Activated T-helper 17 cell treated with anti-CD3 and anti-CD28 coated beads, Interleukin-2, amount 50 U/mL, for 72 hours (primary cell): ENCODE results near the gene GZMH. TPM values are rescaled to one million over a fixed set of nuclear protein-coding genes. Genes with fewer than 3 reads are reported as not detected.
"Not testable (repeated sequence)": the region's sequence is repeated elsewhere in the genome, so short reads cannot be mapped to it uniquely, and the experiment has no call there.

Experiments used
- ATAC-seq: fragments of 150-1000 bp; cut with Tn5 transposase; replicated peaks from 2 replicates; pipeline ENCODE4 v1.10.0; 2021; ENCODE audit warnings: mild to moderate bottlenecking, moderate library complexity
- H3K27ac Mint-ChIP-seq: one replicate; pipeline ENCODE4 v1.8.0; 2022; ENCODE audit warnings: mixed read lengths
- H3K27me3 Mint-ChIP-seq: one replicate; pipeline ENCODE4 v1.8.0; 2022; ENCODE audit warnings: mixed read lengths
- H3K36me3 Mint-ChIP-seq: one replicate; pipeline ENCODE4 v1.8.0; 2022; ENCODE audit warnings: low read depth, mild to moderate bottlenecking, mixed read lengths
- H3K4me1 Mint-ChIP-seq: one replicate; pipeline ENCODE4 v1.8.0; 2022; ENCODE audit warnings: mixed read lengths
- H3K4me3 Mint-ChIP-seq: one replicate; pipeline ENCODE4 v1.8.0; 2022; ENCODE audit warnings: mild to moderate bottlenecking, mixed read lengths
- H3K9me3 Mint-ChIP-seq: one replicate; pipeline ENCODE4 v1.8.0; 2022; ENCODE audit warnings: mixed read lengths
- total RNA-seq, 2 donors: library from RNA; stranded (reverse); gene quantifications; one replicate each; pipeline ENCODE4 v1.2.3, GENCODE V29; 2022

GZMH gene
- total RNA-seq, 2 donors from 2014 or later: 3.7 to 6.5 TPM

DNA sequence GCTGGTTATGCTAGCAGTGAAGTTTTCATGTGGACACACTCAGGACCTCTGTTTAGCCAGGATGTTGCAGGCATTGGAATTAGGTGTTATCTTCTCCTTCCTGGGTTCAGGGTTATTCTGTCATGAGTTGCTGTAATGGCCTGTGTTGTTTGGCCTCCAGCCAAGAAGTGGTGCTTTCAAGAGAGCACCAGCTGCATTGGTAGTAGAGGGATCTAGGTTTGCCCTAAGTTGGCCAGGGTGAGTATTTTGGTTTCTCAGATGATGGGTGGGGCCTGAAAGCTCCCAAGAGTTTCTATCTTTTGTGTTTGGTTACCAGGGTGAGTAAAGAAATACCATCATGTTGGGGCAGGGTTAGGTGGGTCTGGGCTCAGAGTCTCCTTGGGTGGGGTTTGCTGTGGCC lies 2.7 kb upstream of the GZMH start:
- Mint-ChIP-seq H3K4me3 (no peak overlapping the region), H3K9me3 (no peaks in the 10 kb centered on the region), H3K4me1 (peaks cover 12% of the 10 kb centered on the region), H3K27me3 (no peaks in the 10 kb centered on the region), H3K27ac (no peak overlapping the region), H3K36me3 (no peaks in the 10 kb centered on the region)
- ATAC-seq: no peak

DNA sequence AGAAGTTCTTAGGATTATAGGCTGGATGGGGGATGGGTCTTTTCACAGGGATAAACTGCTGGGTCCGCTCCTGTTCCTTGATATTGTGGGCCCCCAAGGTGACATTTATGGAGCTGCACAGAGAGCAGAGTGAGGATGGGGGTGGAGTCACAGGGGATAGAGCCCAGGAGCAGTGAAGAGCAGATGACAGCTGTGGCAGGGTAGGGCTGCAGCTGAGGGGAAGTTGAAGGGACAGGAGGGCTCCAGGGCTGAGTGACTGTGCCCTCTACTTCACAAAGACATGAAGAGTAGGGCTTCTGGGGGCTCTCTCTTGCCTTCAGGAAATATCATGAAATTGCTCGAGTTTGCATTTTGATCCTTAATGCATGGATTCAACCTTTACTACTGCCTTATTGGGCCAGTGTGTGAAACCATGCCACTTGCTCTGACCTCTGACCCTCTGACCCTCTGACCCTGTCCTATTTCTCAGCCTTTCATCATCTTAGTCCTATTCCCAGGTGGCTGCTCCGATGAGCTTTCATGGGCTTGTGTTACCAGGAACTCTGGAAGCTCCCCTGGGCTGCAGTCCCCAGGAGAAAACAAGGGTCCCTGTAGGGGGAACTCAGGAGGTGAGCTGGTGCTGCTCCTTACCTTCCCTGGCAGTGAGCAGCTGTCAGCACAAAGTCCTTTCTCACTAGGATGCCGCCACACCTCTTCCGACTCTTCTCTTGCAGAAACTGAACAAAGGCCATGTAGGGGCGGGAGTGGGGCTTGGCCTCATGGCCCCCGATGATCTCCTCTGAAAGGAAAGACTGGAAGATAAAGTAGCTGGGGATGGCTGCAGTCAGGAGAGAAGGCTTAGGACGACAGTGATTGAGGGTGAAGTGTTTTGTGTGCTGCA lies 1.6 kb downstream of the GZMH start:
- Mint-ChIP-seq H3K4me3 (peak overlapping the region; percentile 21), H3K27me3 (peaks cover 7% of the 10 kb centered on the region), H3K4me1 (peaks cover 11% of the 10 kb centered on the region), H3K27ac (peak overlapping the region; percentile 37), H3K9me3 (no peaks in the 10 kb centered on the region), H3K36me3 (no peaks in the 10 kb centered on the region)
- no peak for ATAC-seq

DNA sequence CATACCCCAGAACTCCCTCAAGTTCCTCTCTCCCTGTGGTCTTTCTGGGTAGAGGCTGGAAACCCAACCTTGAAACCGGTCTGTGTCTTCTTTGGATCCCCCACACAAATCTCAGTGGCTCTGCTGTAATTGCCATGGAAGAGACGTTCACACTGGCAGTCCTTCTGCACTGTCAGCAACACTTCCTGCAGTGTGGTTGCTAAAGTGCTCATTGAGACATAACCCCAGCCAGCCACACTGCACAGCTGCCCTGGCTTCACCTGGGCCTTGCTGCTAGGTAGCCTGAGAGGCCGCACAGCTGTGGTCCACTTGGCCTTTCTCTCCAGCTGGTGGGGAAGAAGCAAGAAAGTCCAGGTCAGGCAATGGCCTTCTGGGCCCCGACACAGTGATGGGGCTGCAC lies 2.4 kb downstream of the GZMH start:
- ATAC-seq: peak; percentile 30
- H3K4me1 Mint-ChIP-seq: peaks cover 8% of the 10 kb centered on the region
- peaks cover 7% of the 10 kb centered on the region for H3K27me3 Mint-ChIP-seq
- no peaks in the 10 kb centered on the region for H3K9me3 Mint-ChIP-seq
- no peaks in the 10 kb centered on the region for H3K36me3 Mint-ChIP-seq
- H3K4me3 Mint-ChIP-seq: peak overlapping the region; percentile 21
- H3K27ac Mint-ChIP-seq: peak overlapping the region; percentile 37

DNA sequence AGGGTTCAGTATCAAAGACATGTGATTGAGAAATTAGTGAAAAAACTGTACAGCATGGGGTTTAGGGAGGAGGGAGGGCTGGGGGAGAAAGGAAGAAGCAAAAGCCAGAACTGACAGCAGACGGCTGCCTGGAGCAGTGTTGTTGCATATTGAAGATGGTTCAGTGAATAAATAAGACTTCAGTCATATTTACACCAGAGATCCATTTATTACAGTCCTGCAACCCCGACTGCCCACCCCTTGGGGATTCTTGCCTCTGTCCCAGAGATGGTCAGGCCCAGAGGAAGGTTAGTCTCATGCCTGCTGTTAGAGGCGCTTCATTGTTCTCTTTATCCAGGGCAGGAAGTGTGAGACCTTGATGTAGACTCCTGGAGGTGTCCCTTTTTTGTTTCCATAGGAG lies 3.2 kb downstream of the GZMH start:
- no peak for ATAC-seq
- Mint-ChIP-seq H3K27ac (peak overlapping the region; percentile 76), H3K4me1 (peaks cover 8% of the 10 kb centered on the region), H3K27me3 (peaks cover 11% of the 10 kb centered on the region), H3K4me3 (peak overlapping the region; percentile 63), H3K9me3 (no peaks in the 10 kb centered on the region), H3K36me3 (no peaks in the 10 kb centered on the region)

DNA sequence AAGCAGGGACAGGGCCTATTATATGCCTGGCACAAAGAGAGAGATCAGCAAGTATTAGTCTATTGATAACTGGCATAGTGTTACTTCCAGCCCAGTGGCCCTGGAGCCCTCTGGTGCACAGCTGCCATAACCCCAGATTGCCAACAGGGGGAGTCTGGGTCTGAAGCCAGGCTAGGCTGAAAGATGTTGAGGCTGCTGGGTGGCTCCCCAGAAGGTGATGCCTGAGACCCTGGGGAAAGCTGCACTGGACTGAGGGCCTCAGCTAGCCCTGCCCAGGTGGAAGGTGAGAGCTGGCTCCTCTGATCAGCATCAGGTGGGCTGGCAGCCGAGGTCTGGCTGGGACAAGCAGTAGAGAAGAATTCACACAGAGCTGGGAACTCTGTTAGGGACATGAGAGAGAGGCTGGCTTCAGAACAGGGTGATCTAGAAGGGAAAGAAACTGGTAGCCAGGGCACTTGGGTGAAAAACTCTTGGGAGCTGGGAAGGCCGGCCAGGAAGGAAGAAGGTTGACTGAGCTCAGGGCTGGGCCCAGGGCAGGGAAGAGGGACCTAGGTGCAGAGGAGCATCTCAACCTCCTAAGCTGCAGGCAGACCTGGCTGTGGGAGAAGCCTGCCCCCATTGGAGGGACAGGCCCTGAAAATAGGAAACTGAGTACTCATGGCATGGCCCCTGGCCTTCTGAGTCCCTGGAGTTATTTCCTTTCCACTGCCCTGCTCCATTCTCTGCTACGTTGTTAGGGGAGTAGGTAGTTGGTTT lies 3.9 kb downstream of the GZMH start:
- H3K9me3 Mint-ChIP-seq: no peaks in the 10 kb centered on the region
- no peaks in the 10 kb centered on the region for H3K36me3 Mint-ChIP-seq
- peak overlapping the region; percentile 76 for H3K27ac Mint-ChIP-seq
- peaks cover 11% of the 10 kb centered on the region for H3K27me3 Mint-ChIP-seq
- H3K4me1 Mint-ChIP-seq: peaks cover 8% of the 10 kb centered on the region
- H3K4me3 Mint-ChIP-seq: peak overlapping the region; percentile 63
- ATAC-seq: peak; percentile 78

DNA sequence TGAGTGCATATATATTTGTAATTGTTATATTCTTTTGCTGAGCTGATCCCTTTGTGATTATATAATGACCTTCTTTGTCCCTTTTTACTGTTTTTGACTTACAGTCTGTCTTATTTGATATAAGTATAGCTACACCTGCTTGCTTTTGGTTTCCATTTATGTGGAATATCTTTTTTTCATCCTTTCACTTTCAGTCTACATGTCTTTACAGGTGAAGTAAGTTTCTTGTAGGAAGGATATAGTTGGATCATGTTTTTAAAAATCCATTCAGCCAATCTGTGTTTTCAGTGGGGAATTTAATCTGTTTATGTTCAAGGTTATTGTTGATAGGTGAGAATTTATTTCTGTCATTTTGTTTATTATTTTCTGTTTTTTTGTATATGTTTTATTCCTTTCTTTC lies 12.1 kb downstream of the GZMH start:
- Mint-ChIP-seq H3K36me3 (no peaks in the 10 kb centered on the region), H3K27ac (no peak overlapping the region), H3K27me3 (peaks cover 14% of the 10 kb centered on the region), H3K4me1 (no peaks in the 10 kb centered on the region), H3K4me3 (no peak overlapping the region), H3K9me3 (peaks cover 19% of the 10 kb centered on the region)
- ATAC-seq: no peak

DNA sequence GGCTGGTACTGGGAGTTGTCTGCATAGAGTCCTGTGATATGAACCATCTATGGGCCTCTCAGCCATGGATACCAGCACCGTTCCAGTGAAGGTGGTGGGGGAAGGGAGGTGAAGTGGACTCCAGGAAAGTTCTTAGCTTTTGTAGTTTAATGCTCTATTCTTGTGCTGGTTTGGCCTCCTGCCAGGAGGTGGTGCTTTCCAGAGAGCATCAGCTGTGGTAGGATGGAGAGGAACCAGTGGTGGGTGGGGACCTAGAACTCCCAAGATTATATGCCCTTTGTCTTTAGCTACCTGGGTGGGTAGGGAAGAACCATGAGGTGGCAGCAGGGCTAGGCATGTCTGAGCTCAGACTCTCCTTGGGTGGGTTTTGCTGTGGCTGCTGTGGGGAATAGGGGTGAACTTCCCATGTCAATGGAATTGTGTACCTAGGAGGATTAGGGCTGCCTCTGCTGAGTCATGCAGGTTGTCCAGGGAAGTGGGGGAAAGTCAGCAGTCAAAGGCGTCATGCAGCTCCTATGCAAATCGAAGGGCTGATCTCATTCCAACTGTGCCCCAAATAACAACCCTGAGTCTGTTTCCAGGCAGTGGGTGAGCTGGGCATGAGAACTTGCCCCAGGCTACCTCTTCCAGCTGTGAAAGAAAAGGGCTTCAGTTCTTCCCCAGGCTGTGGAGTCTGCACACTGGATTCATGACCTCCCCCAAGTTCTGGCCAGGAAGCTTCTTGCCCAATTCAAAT lies 14.2 kb downstream of the GZMH start:
- H3K27me3 Mint-ChIP-seq: peaks cover 8% of the 10 kb centered on the region
- H3K36me3 Mint-ChIP-seq: no peaks in the 10 kb centered on the region
- no peak overlapping the region for H3K27ac Mint-ChIP-seq
- H3K4me3 Mint-ChIP-seq: no peak overlapping the region
- no peak for ATAC-seq
- H3K9me3 Mint-ChIP-seq: peaks cover 18% of the 10 kb centered on the region
- no peaks in the 10 kb centered on the region for H3K4me1 Mint-ChIP-seq

DNA sequence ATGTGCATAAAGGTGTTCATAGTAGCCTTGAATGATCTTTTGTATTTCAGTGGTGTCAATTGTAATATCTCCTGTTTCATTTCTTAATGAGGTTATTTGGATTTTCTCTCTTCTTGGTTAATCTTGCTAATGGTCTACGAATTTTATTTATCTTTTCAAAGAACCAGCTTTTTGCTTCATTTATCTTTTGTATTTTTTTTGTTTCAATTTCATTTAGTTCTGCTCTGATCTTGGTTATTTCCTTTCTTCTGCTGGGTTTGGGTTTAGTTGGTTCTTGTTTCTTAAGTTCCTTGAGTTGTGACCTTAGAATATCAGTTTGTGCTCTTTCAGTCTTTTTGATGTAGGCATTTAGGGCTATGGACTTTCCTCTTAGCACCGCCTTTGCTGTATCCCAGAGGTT lies 18.5 kb downstream of the GZMH start:
- H3K4me3 Mint-ChIP-seq, H3K36me3 Mint-ChIP-seq, H3K27ac Mint-ChIP-seq, ATAC-seq, H3K4me1 Mint-ChIP-seq: not testable (repeated sequence)
- Mint-ChIP-seq H3K9me3 (peaks cover 14% of the 10 kb centered on the region), H3K27me3 (peaks cover 12% of the 10 kb centered on the region)

DNA sequence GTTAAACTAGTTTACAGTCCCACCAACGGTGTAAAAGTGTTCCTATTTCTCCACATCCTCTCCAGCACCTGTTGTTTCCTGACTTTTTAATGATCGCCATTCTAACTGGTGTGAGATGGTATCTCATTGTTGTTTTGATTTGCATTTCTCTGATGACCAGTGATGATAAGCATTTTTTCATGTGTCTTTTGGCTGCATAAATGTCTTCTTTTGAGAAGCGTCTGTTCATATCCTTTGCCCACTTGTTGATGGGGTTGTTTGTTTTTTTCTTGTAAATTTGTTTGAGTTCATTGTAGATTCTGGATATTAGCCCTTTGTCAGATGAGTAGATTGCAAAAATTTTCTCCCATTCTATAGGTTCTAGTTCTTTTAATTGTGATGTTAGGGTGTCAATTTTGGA lies 25.1 kb downstream of the GZMH start:
- not testable (repeated sequence) for ATAC-seq, H3K36me3 Mint-ChIP-seq

DNA sequence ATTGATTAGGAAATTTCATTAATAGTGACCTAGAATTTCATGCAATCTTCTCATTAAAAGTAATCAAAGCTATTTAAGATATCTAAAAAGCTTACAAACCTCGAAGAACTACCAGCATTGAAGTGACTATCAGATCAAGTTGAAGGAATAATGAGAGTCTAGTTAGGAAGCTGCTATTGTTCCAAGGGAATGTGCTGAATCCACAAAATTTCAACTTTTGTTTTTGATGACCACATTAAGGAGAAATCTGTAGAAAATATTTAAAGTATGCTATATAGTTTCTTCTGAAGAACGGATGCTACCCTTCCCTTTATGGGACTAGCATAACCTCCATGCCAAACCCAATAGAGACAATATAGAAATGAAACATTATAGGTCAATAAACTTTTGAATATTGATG lies 30.9 kb downstream of the GZMH start:
- Mint-ChIP-seq H3K4me1 (no peaks in the 10 kb centered on the region), H3K4me3 (no peak overlapping the region), H3K27ac (no peak overlapping the region), H3K36me3 (no peaks in the 10 kb centered on the region), H3K9me3 (no peaks in the 10 kb centered on the region), H3K27me3 (peaks cover 5% of the 10 kb centered on the region)
- ATAC-seq: no peak

More for the DNA sequence above, 25.1 kb downstream of the GZMH start:
- not testable (repeated sequence) for H3K27me3 Mint-ChIP-seq, H3K27ac Mint-ChIP-seq, H3K9me3 Mint-ChIP-seq, H3K4me1 Mint-ChIP-seq, H3K4me3 Mint-ChIP-seq

DNA sequence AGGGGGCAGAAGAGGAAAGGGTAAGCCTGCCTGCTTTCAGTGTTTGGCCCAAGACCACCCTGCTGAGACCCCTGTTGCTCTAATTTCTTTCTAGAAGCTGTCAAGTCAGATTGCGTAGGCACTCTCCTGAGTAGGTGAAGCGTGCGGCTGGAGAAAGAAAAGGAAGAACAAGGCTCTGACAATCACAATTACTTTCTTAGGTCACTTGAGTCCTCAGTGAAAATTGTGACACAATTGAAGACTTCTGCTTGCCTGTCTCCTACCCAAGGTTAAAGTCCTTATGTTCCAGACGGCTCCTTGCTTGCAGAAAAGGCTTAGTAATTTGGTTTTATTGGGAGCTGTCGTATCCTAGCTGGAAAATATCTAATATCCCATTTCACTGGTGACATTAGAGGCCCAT lies 32.7 kb downstream of the GZMH start:
- no peaks in the 10 kb centered on the region for H3K36me3 Mint-ChIP-seq
- no peaks in the 10 kb centered on the region for H3K9me3 Mint-ChIP-seq
- no peak overlapping the region for H3K27ac Mint-ChIP-seq
- no peak for ATAC-seq
- H3K4me1 Mint-ChIP-seq: no peaks in the 10 kb centered on the region
- H3K27me3 Mint-ChIP-seq: peaks cover 8% of the 10 kb centered on the region
- no peak overlapping the region for H3K4me3 Mint-ChIP-seq

DNA sequence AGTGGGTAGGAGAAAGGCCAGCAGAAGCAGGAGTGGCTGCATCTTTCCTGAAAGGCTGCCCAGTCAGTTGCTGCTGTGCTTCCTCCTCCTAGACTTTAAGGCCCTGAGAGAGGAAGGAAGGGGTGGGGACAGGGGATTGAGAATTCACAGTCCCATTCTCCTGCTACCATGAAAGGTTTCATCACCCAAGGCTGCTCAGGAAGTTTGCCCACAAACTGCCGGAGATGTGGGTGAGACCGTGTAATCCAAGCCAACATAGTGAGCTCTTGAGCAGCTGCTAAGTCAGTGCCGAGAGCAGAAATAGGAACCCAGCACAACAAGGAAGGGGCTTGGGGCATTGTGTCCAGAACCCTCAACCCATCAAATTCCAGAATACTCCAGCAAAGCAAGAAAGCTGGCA lies 33.3 kb downstream of the GZMH start, which contains the start of gene CTSG:
Gene CTSG (minus strand): TSS at position 69 of the 400 bp plus-strand sequence. CDS start 27 bp downstream, at position 42.
- Mint-ChIP-seq H3K36me3 (no peaks in the 10 kb centered on the region), H3K4me3 (no peak within 1 kb of the TSS)
- no peak for ATAC-seq

DNA sequence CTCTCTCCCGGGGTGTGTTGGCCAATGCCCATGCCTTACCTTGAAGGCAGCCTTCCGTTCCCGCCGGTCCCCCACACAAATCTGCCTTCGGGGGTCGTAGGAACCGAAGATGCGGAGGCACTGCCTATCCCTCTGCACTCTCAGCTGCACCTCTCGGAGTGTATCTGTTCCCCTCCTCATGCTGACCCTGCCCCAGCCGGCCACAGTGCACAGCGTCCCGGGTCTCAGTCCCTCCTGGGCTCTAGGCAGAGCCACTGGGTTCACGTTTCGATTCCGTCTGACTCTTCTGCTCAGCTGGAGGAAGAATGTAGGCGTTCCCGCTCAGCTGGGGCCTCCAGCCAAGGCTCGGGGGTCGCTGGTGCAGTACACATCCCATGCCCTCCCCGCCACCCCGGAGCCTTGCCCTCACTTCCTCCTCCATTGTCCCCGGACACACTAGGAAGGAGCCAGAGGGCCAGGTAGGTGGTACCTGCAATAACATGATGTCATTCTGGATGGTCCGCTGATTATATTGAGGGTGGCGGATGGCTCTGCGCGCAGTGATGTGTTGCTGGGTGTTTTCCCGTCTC lies 35.2 kb downstream of the GZMH start:
- Mint-ChIP-seq H3K9me3 (no peaks in the 10 kb centered on the region), H3K27ac (no peak overlapping the region), H3K4me1 (no peaks in the 10 kb centered on the region), H3K27me3 (peaks cover 16% of the 10 kb centered on the region), H3K36me3 (no peaks in the 10 kb centered on the region), H3K4me3 (no peak overlapping the region)
- ATAC-seq: no peak

More for the DNA sequence above, 33.3 kb downstream of the GZMH start, which contains the start of gene CTSG:
- H3K27me3 Mint-ChIP-seq: peaks cover 8% of the 10 kb centered on the region
- H3K9me3 Mint-ChIP-seq: no peaks in the 10 kb centered on the region
- H3K27ac Mint-ChIP-seq: no peak within 1 kb of the TSS
- no peaks in the 10 kb centered on the region for H3K4me1 Mint-ChIP-seq

DNA sequence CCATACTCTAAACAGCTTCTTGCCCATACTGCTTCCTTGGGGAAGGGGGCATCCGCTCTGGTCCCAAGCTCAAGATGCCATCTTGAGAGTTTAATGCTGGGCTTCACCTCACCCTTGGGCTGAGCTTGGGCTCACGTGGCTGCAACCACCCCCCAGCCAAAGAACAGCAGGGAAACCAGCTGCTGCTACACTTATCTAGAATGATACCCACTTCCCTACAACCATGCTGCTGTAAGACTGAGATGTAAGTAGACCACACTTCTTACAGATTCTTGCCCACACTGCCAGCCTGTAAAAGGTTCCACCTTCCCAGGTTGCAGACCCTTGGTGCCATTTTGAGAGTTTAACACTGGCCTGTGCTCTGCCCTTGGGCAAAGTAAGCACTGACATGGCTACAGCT lies 43.2 kb downstream of the GZMH start:
- H3K9me3 Mint-ChIP-seq: peaks cover 26% of the 10 kb centered on the region
- no peak overlapping the region for H3K27ac Mint-ChIP-seq
- peaks cover 24% of the 10 kb centered on the region for H3K27me3 Mint-ChIP-seq
- no peak overlapping the region for H3K4me3 Mint-ChIP-seq
- no peaks in the 10 kb centered on the region for H3K4me1 Mint-ChIP-seq
- H3K36me3 Mint-ChIP-seq: no peaks in the 10 kb centered on the region
- ATAC-seq: no peak
